CD4-positive, alpha-beta T cell treated with Interleukin-12 subunit alpha and Interleukin-12 subunit beta, for 1 hour (primary cell): ENCODE data around the gene SLC7A7.
"Not testable (repeated sequence)": the region's sequence is repeated elsewhere in the genome, so short reads cannot be mapped to it uniquely, and the experiment has no call there.

Experiments used
- DNase-seq: peaks from one replicate; pipeline ENCODE4 v3.0.0-alpha.2; 2020

SLC7A7 gene

GRCh38 chr14:22820731-22821130 lies 5.5 kb upstream of the SLC7A7 start:
- DNase-seq: no peak

DNA sequence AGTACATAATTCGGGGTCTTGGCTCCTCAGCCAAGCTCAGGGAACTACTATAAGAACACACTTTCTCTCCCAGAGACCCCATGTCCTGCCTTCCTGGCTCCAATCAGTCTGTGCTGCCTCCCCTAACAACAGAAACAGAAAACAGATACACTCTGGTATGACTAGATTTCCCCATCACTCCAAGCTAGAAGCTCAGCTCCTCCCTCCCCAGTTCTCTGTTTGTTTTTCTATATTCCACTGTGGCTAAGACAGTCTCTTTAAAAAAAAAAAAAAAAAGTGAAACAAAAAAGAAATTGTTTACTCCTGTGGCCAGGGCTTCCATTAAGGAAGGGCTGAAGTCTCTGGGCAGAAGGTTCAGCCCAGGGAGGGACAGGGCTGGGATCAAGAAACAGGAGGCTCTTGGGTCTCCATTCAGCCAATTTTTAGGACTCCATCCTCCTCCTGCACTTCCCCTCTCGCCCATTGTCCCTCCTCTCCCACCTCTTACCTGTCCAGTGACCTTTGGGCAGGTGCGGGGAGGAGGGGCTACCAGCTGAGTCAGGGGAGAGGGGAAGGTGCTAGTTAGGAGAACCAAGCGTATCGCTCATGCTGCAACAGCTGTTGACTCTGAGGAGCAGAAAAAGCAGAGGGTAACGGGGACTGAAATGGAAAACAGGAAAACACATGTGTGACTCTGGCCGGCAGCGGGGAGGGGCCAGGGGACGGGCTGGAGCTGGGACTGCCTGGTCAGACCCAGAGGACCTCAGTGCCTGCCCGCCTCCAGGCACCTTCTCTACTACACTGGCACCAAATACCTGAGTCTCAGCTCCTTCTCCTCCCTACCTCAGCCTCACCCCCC lies 4.1 kb upstream of the SLC7A7 start:
- no peak for DNase-seq

DNA sequence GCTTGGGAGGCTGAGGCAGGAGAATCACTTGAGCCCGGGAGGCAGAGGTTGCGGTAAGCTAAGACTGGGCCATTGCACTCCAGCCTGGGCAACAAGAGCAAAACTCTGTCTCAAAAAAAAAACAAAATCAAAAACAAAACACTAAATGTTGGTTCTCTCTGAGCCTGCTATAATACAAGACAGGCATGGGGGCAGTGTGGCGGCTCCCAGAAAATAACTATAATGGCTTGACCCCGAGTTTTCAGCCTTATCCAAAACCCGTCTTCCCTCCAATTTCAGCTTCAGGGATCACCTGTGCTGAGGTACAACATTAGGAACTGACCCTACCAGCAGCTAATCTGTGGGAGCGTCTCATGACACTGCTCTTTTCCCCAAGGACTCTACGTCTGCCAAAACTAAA lies 862 bp downstream of the SLC7A7 start:
- DNase-seq: no peak

GRCh38 chr14:22813145-22813544 lies 2.1 kb downstream of the SLC7A7 start:
- DNase-seq: no peak

- DNase-seq: no peak
These were observed 2.5 kb downstream of the SLC7A7 start for GRCh38 chr14:22812744-22813143.

GRCh38 chr14:22811722-22812121 lies 3.5 kb downstream of the SLC7A7 start:
- no peak for DNase-seq

- DNase-seq: no peak
These were observed 6.6 kb downstream of the SLC7A7 start for GRCh38 chr14:22808388-22809209.

DNA sequence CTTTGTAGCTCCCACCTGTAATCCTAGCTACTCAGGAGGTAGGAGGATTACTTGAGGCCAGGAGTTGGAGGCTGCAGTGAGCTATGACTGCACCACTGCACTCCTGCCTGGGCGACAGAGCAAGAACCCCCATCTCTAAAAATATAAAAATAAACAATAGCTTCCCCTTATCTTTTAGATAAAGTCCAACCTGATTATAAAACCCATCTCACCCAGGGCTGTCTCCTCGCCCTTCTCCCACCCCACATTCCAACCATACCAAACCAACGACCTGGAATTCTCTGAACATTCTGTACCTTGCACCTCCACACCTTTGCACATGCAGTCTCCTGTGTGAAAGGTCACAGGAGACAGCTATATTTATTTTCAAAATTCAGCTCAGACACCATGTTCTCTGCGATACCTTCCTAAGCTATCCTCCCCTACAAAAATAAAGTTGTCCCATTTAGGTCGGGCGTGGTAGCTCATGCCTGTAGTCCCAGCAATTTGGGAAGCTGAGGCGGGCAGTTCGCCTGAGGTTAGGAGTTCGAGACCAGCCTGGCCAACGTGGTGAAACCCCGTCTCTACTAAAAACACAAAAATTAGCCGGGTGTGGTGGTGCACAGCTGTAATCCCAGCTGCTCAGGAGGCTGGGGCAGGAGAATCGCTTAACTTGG lies 7.7 kb downstream of the SLC7A7 start:
- no peak for DNase-seq

DNA sequence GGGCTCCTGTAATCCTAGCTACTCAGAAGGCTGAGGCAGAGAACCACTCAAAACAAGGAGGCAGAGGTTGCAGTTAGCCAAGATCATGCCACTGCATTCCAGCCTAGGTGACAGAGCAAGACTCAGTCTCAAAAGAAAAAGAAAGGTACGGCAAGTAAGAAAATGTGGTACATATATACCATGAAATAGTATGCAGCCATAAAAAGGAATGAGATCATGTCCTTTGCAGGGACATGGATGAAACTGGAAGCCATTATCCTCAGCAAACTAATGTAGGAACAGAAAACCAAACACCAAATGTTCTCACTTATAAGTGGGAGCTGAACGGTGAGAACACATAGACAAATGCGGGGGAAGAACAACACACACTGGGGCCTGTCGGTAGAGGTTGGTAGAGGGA lies 10.0 kb downstream of the SLC7A7 start:
- not testable (repeated sequence) for DNase-seq

GRCh38 chr14:22803687-22803974 lies 11.6 kb downstream of the SLC7A7 start:
- no peak for DNase-seq

DNA sequence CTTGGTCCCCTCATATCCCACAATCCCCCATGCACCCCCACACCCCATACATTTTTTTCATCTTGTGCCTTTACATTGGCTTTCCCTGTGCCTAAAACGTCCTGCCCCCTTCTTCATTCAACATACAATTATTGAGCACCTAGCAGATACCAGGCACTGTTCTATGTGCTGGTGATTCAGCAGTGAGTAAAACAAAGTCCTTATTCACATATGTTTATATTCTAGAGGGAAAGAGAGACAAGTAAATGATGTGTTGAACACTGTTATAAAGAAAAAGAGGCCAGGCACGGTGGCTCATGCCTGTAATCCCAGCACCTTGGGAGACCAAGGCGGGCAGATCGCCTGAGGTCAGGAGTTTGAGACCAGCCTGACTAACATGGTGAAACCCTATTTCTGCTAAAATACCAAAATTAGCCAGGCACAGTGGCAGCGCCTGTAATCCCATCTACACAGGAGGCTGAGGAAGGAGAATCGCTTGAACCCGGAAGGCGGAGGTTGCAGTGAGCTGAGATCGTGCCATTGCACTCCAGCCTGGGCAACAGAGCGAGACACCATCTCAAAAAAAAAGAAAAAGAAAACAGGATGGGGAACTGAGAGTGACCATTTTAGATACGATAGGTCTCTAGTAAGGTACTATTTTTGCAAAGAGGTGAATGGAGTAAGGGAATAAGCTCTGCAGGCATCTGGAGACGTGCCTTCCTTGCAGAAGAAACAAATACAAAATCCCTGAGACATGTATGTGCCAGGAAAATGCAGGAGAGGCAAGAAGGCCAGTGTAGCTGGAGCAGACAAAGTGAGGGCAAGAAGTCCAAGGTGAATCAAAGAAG lies 12.2 kb downstream of the SLC7A7 start:
- DNase-seq: no peak

GRCh38 chr14:22801716-22802115 lies 13.5 kb downstream of the SLC7A7 start:
- DNase-seq: no peak

DNA sequence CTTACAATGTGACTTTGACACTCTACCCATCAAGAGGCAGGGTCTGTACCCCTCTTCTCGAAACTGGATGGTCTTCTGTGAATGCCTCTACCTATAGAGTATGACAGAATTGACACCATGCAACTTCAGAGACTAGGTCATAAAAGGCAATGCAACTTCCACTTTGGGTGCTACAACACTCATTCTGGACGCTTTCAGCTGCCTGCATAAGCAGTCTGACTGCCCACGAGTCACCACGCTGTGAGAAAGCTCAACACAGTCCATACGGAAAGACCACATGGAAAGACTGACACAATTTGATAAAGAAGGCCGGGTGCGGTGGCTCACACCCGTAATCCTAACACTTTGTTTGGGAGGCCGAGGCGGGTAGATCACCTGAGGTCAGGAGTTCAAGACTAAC lies 14.9 kb downstream of the SLC7A7 start:
- DNase-seq: no peak

DNA sequence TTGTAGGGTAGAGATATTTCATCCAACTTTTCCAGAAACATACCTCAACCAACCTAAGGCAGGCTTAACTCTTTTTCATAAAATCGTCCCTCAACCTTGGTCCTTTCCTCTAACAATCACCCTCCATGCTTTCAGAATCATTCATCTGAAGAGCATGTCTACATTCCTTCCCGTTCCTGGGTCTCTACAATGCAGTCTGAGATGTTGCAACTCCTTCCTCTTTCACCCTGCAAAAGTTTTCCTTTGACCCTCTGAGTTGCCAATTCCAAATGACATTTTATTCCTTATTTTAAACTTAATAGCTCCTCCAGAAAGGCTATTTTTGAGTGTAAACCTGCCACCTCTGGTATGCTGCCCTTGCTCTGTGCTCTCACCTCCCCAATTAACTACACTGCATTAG lies 16.7 kb downstream of the SLC7A7 start:
- DNase-seq: no peak

DNA sequence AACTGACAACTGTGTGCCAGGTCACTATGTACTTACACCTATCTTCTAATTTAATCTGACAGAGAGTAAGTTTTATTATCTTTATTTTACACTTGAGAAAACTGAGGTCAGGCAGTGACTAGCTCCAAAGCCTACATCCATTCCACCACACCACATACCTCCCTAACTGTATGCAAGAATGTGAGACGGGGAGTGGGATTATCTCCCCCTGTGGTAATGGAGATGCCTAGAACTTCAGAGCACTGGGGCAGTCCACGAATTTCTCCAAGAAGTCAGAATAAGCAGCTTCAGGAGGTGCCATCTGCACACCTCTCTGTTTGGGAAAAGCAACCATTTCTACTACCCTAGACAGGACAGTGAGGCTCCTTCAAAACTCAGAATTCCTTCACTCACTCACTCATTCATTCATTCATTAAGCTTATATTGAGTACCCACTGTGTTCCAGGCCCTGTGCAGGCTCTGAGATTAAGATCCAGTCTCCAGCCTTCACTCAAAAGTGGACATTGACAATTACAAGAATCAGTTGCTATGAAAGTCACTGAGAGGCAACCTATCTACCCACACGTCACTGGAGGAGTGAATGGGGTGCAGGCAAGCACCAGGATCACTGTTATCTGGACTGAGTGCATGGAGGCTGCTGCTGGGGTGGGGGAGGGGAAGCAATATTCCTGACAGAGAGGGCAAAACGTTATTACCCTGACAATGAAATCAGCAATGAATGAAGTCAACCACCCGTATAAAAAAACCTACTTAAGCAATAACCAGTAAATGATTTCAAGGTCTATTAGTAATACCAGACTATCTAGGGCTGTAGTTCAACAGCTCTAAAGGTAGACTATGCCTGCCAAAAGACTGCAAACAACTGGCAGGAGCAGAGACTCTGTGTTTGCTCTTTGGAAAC lies 18.0 kb downstream of the SLC7A7 start:
- no peak for DNase-seq

DNA sequence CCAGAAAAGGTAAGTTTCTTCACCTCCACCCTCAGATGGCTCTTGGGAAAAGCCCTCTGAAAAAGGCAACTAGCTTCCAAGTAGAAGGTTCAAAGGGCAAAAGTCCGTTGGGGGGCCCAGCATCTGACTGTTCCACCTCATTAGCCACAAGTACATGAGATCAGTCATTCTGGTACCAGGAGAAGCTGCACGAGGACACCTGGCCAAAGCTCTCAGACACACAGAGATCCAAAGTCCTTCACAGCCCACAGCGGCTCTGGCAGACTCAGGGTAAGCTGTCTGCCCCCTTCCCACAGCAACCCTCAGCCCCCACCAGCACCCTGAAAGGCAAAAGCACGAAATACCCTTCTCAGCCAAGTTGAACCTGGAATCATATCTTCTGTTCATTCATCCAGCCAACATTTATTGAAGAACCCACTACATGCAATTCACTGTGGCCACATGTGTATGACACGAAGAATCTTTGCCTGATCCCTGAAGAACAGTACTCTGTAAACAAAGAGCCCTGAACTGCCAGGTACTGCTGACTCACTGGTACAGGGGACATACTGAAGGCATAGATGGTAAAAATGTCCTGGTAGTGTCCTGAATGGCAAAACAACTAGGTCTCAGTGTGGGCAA lies 19.0 kb downstream of the SLC7A7 start:
- no peak for DNase-seq

GRCh38 chr14:22794551-22794951 lies 20.7 kb downstream of the SLC7A7 start:
- no peak for DNase-seq

- DNase-seq: no peak
These were observed 21.3 kb downstream of the SLC7A7 start for GRCh38 chr14:22793976-22794375.

GRCh38 chr14:22793550-22793949 lies 21.7 kb downstream of the SLC7A7 start:
- DNase-seq: not testable (repeated sequence)

- DNase-seq: no peak
These were observed 23.1 kb downstream of the SLC7A7 start for GRCh38 chr14:22792158-22792557.

DNA sequence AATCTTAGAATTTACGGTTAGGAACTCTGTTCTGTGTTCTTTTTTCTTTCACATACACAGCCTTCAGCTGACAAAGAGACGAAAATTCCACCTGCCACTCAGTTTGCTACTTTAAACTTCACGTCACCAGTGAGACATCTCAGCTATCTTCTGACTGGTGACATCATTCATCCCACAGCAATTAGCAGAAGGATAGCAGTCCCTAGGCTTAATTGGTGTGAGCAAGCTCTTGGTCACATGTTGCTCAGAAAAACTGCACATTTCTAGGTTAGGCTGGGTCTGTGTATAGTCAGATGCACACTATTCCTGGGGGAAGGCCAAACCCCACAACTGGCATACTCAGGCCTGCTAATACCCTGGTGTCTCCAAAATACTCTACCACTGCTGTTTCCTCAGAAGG lies 23.9 kb downstream of the SLC7A7 start:
- DNase-seq: no peak
